Omental fat pad (tissue), 4 donors: ENCODE data around the gene MIEF1. TPM values are rescaled to one million over a fixed set of nuclear protein-coding genes. Genes with fewer than 3 reads are reported as not detected.

Experiments used
- ATAC-seq: fragments of 150-250 bp; one replicate; pipeline ENCODE4 v1.9.1; 2016; ENCODE audit warnings: mild to moderate bottlenecking, moderate library complexity; ENCODE audit not compliant: low FRiP score
- DNase-seq: peaks from one replicate; pipeline ENCODE4 v3.0.0-alpha.2; 2019; ENCODE audit warnings: low spot score
- total RNA-seq, 4 donors: library from RNA; depleted of rRNA; stranded (reverse); fragments of >200 nt; gene quantifications; one replicate each; pipeline ENCODE4 v1.1.0, GENCODE V29; 2016
- TF ChIP-seq, protein P1 (sequence below), 3 donors: fragments of 450-650 bp; IDR thresholded peaks; one replicate each; pipeline ENCODE4 v1.5.1; 2016 to 2017; ENCODE audit warnings: antibody characterized with exemption in 3 of 3, mild to moderate bottlenecking in 3 of 3, moderate library complexity in 2 of 3

The MIEF1 gene
- total RNA-seq, 4 donors from 2014 or later: 23.6 to 46.0 (median 32.4) TPM

DNA sequence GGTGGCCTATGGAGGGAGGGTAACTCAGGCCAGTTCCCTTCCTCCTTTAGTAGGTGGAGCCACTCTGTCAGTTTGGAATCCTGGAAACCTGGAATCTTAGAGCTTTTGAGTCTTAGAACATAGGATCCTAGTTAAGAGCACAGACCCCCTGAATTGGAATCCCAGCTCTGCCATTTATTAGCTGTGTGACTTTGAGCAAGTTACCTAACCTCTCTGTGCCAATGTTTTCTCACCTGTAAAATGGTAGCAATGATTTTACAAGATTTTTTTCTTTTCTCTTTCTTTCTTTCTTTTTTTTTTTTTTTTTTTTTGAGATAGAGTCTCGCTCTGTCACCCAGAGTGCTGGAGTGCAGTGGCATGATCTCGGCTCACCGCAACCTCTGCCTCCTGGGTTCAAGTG is 51.3 kb downstream of the MIEF1 start:
- ATAC-seq (no peak), DNase-seq (no peak)
- TF ChIP-seq, protein P1, sequence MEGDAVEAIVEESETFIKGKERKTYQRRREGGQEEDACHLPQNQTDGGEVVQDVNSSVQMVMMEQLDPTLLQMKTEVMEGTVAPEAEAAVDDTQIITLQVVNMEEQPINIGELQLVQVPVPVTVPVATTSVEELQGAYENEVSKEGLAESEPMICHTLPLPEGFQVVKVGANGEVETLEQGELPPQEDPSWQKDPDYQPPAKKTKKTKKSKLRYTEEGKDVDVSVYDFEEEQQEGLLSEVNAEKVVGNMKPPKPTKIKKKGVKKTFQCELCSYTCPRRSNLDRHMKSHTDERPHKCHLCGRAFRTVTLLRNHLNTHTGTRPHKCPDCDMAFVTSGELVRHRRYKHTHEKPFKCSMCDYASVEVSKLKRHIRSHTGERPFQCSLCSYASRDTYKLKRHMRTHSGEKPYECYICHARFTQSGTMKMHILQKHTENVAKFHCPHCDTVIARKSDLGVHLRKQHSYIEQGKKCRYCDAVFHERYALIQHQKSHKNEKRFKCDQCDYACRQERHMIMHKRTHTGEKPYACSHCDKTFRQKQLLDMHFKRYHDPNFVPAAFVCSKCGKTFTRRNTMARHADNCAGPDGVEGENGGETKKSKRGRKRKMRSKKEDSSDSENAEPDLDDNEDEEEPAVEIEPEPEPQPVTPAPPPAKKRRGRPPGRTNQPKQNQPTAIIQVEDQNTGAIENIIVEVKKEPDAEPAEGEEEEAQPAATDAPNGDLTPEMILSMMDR (IDR thresholded peaks at IDR 0.05): no peak

DNA sequence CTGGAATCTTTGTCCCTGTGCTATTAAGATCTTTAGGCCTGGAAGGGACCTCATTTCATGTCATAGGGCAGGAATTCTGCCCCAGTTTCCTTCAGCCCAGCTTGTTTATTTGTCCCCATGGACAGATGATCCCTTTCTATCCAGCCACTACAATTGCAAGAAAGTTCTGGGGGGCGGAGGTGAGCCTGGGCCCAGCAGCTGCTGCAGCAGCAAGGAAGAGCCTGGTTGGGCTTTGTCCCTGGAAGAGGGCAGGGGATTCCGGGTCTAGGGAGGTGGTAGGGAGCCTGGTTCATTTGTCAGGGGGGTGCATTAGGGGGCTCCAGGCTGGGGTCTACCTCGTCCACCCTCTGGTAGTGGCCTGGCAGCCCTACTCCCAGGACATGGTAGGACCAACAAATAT is 52.1 kb downstream of the MIEF1 start:
- TF ChIP-seq, protein P1 (IDR thresholded peaks at IDR 0.05): no peak
- DNase-seq: no peak
- no peak for ATAC-seq

DNA sequence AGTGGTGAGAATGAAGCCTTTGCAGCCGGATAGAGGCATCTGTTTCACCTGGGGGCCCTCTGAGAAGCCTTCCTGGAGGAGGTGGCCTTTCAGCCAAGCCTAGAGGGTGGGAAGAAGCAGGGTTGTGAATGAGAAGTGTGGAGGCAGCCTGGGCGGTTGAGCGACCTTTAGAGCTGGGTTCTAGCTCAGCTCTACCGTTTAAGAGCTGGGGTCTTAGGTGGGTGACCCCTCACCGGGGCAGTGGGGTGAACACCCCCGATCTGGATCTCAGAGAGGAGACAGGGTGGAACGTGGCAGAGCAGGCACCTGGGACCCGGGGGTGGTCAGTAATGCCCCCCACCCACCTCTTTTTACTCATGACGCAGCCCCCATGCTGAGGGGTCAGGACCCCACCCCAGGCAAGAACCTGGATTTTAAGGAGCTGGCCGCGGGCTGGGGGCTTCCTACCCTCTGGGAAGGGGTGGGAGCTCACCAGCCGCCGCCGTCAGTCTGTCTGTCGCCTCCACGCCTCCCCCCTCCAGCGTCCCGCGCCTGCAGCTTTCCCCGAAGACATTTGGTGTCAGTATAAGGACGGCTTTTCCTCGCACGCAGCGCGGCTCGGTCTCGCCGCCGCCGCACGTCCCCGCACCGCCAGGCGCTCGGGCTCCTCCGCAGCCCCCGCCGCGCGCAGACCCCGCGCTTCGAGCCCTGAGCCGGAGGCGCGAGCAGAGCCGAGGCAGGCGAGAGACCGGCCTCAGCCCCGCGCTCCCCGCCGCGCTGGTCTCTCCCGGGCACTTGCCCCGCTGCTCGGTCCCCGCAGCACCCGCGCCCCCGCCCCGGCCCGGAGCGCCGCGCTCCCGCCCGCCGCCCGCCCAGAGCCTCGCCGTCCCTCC is 55.1 kb downstream of the MIEF1 start:
- TF ChIP-seq, protein P1 (IDR thresholded peaks at IDR 0.05): no peak
- DNase-seq (no peak), ATAC-seq (no peak)

DNA sequence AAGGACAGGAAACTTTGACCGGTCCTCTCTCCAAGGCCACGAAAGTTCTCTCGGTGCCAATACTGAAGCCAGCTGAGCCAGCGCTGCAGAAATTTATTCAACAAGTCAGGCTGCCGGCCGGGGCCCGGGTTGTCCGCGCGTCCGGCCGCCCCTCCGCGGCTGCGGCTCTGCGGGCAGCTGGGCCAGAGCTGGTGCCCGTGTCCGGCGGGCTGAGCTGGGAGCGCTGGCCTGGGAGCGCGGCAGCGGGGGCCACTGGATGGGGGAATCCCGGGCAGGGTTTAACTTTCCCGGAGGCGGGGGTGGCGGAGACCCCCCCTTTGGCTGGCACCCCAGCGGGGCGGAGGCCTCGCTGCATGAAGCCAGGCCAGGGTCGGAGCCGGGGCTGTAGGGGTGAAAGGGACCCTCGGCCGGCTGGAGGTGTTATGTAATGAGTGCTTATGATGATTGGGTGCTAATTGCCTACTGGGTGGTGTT is 56.2 kb downstream of the MIEF1 start:
- TF ChIP-seq, protein P1 (IDR thresholded peaks at IDR 0.05): no peak
- DNase-seq (no peak), ATAC-seq (no peak)

DNA sequence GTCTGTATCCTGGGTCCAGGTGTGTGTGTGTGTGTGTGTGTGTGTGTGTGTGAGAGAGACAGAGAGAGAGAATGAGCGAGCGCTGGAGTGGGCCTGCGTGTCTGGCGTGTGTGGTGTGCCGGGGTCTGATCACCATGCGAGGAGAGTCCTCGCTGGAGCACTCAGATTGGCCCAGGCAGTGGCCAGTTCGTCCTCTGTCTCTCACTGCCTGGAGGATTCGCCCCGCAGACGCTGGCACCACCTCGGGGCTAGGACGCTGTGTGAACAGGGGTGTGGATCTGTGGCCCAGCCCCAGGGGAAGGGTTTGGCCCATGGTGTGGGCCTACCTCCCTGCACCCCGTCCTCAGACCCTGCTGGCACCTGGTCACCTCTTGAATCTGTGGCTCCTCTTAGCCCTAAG is 56.9 kb downstream of the MIEF1 start:
- DNase-seq (no peak), ATAC-seq (no peak)
- TF ChIP-seq, protein P1 (IDR thresholded peaks at IDR 0.05): no peak

DNA sequence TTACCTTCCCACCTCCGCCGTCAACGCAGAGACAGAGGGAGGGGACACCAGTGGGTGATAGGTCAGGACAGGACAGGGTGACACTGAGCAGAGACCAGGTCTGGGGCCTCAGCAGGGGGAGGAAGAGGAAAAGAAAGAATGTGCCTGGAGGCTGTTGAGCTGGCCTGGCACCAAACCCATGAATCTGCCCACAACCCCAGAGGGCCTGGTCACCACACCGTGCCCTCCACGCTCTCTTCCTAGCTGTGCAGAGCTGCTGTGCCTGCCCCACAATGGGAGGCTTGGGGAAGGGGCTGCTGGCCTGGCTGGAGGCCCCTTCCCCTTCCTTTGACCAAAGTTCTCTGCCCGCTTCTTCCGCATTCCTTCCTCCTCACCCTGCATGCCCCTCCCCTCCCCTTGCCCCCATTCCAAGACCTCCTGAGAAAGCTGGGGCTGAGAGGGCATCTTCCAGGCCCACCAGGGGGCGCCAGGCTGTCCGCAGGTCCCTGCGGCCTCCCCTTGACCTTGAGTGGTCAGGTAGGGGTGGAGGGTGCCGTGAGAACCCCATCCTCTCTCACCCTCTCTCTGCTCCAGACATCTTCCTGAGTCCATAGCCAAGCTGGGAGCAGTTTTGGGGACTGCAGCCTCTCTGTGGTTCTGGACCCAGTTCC is 57.5 kb downstream of the MIEF1 start:
- DNase-seq: no peak
- TF ChIP-seq, protein P1 (IDR thresholded peaks at IDR 0.05): no peak
- no peak for ATAC-seq
